GM12872 (cell line): ENCODE data around the gene ENTR1.

Experiments used
- CTCF ChIP-seq: IDR thresholded peaks from 3 replicates; pipeline ENCODE4 v1.5.1; 2011; ENCODE audit warnings: low read depth, mild to moderate bottlenecking, low read length, moderate library complexity; ENCODE audit not compliant: insufficient read depth

ENTR1 gene

GRCh38 chr9:136442265-136442664 lies 31.9 kb upstream of the ENTR1 start:
- no peak for TF ChIP-seq CTCF

- TF ChIP-seq CTCF = no peak
These were observed 31.3 kb upstream of the ENTR1 start for GRCh38 chr9:136441681-136442245.

- no peak for TF ChIP-seq CTCF
These were observed 30.8 kb upstream of the ENTR1 start for GRCh38 chr9:136441191-136441680.

GRCh38 chr9:136439481-136440408 lies 29.3 kb upstream of the ENTR1 start, which contains the start of gene INPP5E:
Gene INPP5E (minus strand): TSS chr9:136439845. CDS start chr9:136439419, 426 bp downstream.
- peak; percentile 62; the same call in 2 of the 3 replicates for TF ChIP-seq CTCF

- TF ChIP-seq CTCF = no peak
These were observed 28.4 kb upstream of the ENTR1 start for GRCh38 chr9:136438548-136439480.

- no peak for TF ChIP-seq CTCF
These were observed 27.6 kb upstream of the ENTR1 start for GRCh38 chr9:136437839-136438547.
